Measurements from ENCODE around the gene USP46. TPM values are rescaled to one million over a fixed set of nuclear protein-coding genes. Genes with fewer than 3 reads are reported as not detected.
A peak's percentile ranks its signal among the peaks of the same experiment; 100 is the strongest.

USP46 gene
- total RNA-seq, 6 experiments from 2014 or later = 23.9 to 30.9 (median 26.3) TPM

GRCh38 chr4:52595001-52595400 is 64.1 kb downstream of the USP46 start:
- peaks cover 5% of the 10 kb centered on the region; the same call in 1 of the 2 replicates for H3K4me1 Mint-ChIP-seq (ENCODE audit: low read depth)
- no peak for TF ChIP-seq CTCF (IDR thresholded peaks at IDR 0.05)
- no peaks in the 10 kb centered on the region for H3K27me3 Mint-ChIP-seq (ENCODE audit: insufficient read depth)
- H3K9me3 Mint-ChIP-seq = no peaks in the 10 kb centered on the region
- H3K4me3 Mint-ChIP-seq = no peak overlapping the region
- H3K36me3 Mint-ChIP-seq (ENCODE audit: low read depth) = peaks cover 22% of the 10 kb centered on the region
- DNase-seq = no peak
- H3K27ac Mint-ChIP-seq = no peak overlapping the region

DNA sequence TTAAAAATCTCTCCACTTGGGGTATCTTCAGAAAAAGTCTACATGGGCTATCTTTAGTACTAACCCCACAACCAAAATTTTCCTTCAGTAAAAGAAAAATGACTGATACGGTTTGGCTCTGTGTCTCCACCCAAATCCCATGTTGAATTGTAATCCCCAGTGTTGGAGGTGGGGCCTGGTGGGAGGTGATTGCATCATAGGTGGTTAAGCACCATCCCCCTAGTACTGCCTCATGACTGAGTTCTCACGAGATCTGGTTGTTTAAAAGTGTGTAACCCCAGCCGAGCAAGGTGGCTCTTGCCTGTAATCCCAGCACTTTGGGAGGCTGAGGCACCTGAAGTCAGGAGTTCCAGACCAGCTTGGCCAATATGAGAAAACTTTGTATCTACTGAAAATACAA is 66.8 kb downstream of the USP46 start:
- peaks cover 17% of the 10 kb centered on the region for H3K36me3 Mint-ChIP-seq (ENCODE audit: low read depth)
- no peak for TF ChIP-seq CTCF (IDR thresholded peaks at IDR 0.05)
- H3K27ac Mint-ChIP-seq = no peak overlapping the region
- H3K4me1 Mint-ChIP-seq (ENCODE audit: low read depth) = peaks cover 26% of the 10 kb centered on the region
- H3K27me3 Mint-ChIP-seq (ENCODE audit: insufficient read depth) = peaks cover 2% of the 10 kb centered on the region
- no peaks in the 10 kb centered on the region for H3K9me3 Mint-ChIP-seq
- H3K4me3 Mint-ChIP-seq = no peak overlapping the region
- DNase-seq = no peak

GRCh38 chr4:52588771-52589591 is 70.1 kb downstream of the USP46 start:
- Mint-ChIP-seq H3K9me3 (no peaks in the 10 kb centered on the region), H3K36me3 (ENCODE audit: low read depth) (0 out of 2 replicates have a peak, but pooled peaks cover 5% of the 10 kb centered on the region), H3K27ac (peak overlapping the region; percentile 8), H3K27me3 (ENCODE audit: insufficient read depth) (peaks cover 2% of the 10 kb centered on the region), H3K4me1 (ENCODE audit: low read depth) (peaks cover 21% of the 10 kb centered on the region), H3K4me3 (no peak overlapping the region)
- peak; percentile 58 for DNase-seq
- no peak for TF ChIP-seq CTCF (IDR thresholded peaks at IDR 0.05)

- peaks cover 21% of the 10 kb centered on the region for H3K4me1 Mint-ChIP-seq (ENCODE audit: low read depth)
- 0 out of 2 replicates have a peak, but pooled peaks cover 4% of the 10 kb centered on the region for H3K36me3 Mint-ChIP-seq (ENCODE audit: low read depth)
- H3K27ac Mint-ChIP-seq = no peak overlapping the region
- no peak for DNase-seq
- H3K9me3 Mint-ChIP-seq = no peaks in the 10 kb centered on the region
- peaks cover 2% of the 10 kb centered on the region for H3K27me3 Mint-ChIP-seq (ENCODE audit: insufficient read depth)
- TF ChIP-seq CTCF (IDR thresholded peaks at IDR 0.05) = peak; percentile 72
- H3K4me3 Mint-ChIP-seq = no peak overlapping the region
Observed at GRCh38 chr4:52588097-52588496, 71.0 kb downstream of the USP46 start.

GRCh38 chr4:52586069-52586468 is 73.0 kb downstream of the USP46 start:
- Mint-ChIP-seq H3K27ac (no peak overlapping the region), H3K4me3 (no peak overlapping the region), H3K9me3 (no peaks in the 10 kb centered on the region), H3K36me3 (ENCODE audit: low read depth) (no peaks in the 10 kb centered on the region), H3K4me1 (ENCODE audit: low read depth) (peaks cover 21% of the 10 kb centered on the region), H3K27me3 (ENCODE audit: insufficient read depth) (peaks cover 2% of the 10 kb centered on the region)
- no peak for DNase-seq
- no peak for TF ChIP-seq CTCF (IDR thresholded peaks at IDR 0.05)

Measured in HFFc6 (cell line).